Activated CD4-positive, alpha-beta T cell treated with anti-CD3 and anti-CD28 coated beads for 48 hours (primary cell): Measurements from ENCODE around the gene B3GNT5.
A peak's percentile ranks its signal among the peaks of the same experiment; 100 is the strongest.

Source experiments
- DNase-seq: peaks from one replicate; pipeline ENCODE4 v3.0.0-alpha.2; 2020

Gene B3GNT5

DNA sequence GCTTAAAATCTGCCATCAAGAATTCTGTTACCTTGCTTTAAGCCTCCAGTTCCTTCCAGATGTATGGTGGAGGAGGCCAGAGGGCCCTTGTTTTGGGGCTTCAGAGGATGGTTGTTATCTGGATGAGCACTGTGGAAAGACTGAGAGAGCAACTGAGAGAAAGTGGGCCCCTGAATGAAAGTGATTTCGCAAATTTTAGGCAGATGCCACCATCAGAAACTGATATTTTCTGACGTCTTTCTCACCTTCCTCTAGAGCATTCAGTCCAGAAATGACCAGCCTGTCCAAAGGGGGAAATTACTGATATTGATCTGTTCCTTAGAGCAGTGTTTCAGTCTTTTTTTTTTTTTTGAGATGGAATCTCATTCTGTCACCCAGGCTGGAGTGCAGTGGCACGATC lies 13.4 kb downstream of the B3GNT5 start:
- DNase-seq: peak; percentile 52

GRCh38 chr3:183267140-183267539 lies 14.1 kb downstream of the B3GNT5 start:
- no peak for DNase-seq

DNA sequence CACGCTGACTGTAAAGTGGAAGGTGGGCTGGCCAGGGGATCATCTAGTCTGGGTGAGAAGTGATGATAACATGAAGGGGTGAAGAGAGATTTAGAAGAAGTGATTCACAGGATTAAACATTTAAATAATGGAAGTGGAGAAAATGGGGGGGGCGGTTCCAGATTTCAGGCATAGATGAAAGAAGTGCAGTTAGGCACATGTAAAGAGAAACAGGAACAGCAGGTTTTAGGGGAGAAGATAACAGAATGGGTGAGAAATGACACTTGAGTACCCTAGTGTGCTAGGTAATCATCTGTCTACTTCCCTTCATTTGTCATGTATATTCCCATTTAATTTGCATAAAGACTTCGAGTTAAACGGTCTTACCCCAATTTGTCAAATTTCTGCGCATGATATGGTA lies 15.3 kb downstream of the B3GNT5 start:
- DNase-seq: peak; percentile 38

- no peak for DNase-seq
Measured at GRCh38 chr3:183269345-183269744, 16.3 kb downstream of the B3GNT5 start.

- DNase-seq: no peak
Measured at GRCh38 chr3:183270344-183270743, 17.3 kb downstream of the B3GNT5 start.

GRCh38 chr3:183272142-183272541 lies 19.1 kb downstream of the B3GNT5 start:
- no peak for DNase-seq

DNA sequence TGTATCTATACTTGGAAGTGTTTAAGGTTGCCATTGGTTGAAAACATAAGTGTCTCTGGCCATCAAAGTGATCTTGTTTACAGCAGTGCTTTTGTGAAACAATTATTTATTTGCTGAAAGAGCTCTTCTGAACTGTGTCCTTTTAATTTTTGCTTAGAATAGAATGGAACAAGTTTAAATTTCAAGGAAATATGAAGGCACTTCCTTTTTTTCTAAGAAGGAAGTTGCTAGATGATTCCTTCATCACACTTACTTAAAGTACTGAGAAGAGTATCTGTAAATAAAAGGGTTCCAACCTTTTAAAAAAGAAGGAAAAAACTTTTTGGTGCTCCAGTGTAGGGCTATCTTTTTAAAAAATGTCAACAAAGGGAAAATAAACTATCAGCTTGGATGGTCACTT lies 19.7 kb downstream of the B3GNT5 start:
- DNase-seq: no peak

DNA sequence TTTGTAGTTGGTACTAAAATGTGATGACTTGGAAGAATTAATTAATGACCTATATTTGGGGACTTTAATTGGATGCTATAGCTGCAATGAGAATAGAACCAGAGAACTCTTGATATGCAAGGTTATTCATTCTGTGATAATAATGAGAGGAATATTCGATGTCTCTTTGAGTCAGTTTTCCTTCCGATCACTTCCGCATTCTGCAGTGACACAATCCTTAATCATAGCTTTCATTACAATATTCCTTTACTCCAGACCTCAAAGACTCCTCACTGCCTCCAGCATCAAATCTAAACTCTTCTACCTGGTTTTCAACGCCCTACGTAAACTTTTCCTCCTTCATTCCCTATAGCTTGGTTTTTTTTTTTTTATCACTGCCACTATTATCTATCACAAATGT lies 21.6 kb downstream of the B3GNT5 start:
- DNase-seq: no peak

DNA sequence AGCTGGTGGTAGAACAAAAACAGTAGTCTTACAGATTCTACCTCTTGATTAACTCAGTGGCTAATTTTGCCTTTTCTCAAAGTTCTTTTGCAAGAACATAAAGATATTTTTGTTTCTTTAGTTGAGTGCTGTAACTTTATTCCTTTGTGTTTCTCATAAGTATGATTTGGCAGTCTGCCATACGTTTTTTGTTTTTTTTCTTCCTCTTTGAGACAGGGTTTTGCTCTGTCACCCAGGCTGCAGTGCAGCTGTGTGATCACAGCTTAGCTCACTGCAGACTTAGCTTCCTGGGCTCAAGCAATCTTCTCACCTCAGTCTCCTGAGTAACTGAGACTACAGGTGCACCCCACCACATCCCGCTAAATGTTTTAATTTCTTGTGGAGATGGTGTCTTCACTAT lies 22.4 kb downstream of the B3GNT5 start:
- DNase-seq: no peak

- DNase-seq: no peak
Measured at GRCh38 chr3:183275937-183276336, 22.9 kb downstream of the B3GNT5 start.

- DNase-seq: no peak
Measured at GRCh38 chr3:183277260-183277659, 24.2 kb downstream of the B3GNT5 start.

DNA sequence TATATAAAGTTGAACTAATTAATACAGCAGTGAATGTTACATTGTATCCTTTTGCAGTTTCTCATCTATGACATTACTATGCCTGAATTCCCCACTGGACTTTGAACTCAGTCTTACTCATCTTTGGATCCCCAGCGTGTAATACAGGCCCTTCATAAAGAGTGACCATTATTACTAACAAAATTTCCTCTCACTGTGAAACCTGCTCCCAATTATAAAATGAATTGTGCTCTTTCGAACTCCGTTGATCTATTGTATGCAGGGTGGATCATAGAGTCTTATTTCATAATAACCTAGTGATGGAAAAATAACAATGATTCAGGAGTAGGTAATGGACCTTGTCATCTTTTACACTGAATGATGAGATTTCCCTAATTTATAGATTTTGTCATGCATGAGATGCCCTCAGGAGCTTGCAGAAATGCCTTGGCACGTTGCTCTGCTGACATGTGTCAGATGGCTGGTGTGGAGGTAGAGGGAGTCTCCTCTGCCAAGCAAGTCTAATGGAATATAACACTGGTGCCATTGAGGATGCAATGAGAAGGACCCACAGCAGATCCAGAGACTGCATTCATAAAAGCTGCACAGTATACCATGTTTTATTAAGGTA lies 25.5 kb downstream of the B3GNT5 start:
- DNase-seq: no peak

- DNase-seq: no peak
Measured at GRCh38 chr3:183279371-183279770, 26.3 kb downstream of the B3GNT5 start.

- no peak for DNase-seq
Measured at GRCh38 chr3:183281126-183281797, 28.2 kb downstream of the B3GNT5 start.

DNA sequence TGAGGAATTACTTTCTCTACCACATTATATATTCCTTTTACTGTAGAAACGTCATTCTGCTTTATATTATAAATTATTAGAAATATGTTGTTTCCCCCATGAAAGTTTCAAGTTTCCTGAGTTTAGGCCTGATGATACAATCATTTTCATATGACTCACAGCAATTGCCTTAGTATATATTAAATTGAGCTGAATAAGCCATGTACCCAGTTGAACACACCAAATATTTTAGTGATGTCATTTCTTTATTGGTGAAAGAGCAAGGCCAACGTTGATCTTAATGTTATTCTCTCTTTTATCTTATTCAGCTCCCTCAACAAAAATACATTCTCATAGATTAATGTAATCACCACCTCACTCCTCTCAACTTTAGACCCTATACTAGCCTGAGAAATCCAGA lies 30.8 kb downstream of the B3GNT5 start:
- no peak for DNase-seq

GRCh38 chr3:183284570-183284969 lies 31.5 kb downstream of the B3GNT5 start:
- DNase-seq: no peak

- no peak for DNase-seq
Measured at GRCh38 chr3:183285318-183285717, 32.3 kb downstream of the B3GNT5 start.

DNA sequence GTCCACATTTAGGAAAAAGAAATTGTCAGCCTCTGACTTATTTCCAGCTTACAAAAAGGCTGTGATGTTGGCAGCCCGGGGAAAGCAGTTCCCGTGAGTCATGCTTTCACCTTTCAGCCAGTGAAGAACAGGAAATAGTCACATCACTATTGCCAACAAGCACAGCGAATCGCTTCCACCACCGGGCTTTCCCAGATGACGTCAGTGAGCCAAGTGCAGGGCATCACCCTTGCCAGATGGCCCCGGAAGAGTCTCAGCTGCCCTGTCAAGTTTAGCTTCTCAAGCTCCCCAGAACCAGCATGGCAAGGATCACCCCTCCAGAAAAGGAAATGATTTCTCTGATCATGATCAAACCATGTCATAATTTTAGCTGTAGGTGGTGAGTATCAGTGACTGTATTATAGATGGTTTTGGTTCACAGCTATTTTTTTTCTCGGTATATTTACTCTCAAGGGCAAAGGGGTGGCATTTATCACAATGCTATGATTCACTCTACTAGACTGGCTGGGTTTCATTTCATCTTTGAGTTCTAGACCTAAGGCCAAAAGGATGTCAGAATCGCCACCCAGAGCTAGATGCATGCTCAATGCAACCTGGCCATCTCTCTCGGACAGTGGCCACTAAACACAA lies 32.9 kb downstream of the B3GNT5 start:
- DNase-seq: peak; percentile 96

GRCh38 chr3:183287301-183287971 lies 34.4 kb downstream of the B3GNT5 start:
- peak; percentile 39 for DNase-seq

GRCh38 chr3:183288117-183288516 lies 35.1 kb downstream of the B3GNT5 start:
- DNase-seq: no peak

- no peak for DNase-seq
Measured at GRCh38 chr3:183290216-183290615, 37.2 kb downstream of the B3GNT5 start.

- DNase-seq: no peak
Measured at GRCh38 chr3:183291497-183292031, 38.5 kb downstream of the B3GNT5 start.

DNA sequence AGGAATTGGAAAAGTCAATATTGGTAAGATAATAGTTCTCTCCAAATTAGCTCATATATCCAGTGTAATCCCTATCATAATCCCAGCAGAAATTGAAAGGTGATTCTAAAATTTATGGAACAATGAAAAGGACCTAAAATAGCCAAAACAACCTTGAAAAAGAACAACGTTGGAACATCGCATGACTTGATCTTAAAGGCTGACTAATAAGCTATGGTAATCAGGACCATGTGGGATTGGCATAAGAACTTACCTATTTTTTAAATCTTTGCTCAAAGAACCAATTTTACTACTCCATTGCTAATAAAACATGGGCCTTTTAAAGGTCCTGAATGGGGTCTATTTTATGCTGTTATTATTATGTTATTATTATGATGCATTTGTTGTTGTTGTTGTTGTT lies 40.9 kb downstream of the B3GNT5 start:
- no peak for DNase-seq

DNA sequence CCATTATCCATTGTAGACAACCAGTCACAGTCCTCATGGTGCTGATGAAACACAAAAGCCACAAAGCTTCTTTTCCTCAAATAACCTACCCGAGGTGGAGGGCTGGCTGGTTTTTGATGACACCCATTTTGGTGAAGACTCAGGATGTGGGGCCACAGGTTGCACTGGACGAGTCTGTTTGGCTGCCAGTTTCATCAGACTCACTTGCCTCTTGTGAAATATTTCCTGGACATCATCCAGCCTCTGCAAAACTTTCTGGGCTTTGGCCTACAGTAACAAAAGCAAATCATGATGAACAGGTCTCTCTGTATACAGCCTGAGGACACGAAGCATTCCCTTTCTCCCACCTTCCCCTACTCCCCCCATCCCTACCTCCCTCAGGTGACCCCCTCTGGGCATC lies 42.2 kb downstream of the B3GNT5 start:
- DNase-seq: no peak
